Stimulated activated CD4-positive, alpha-beta T cell treated with anti-CD3 and anti-CD28 coated beads, TNF-alpha, amount 100 ng/mL, for 4 hours (primary cell): ENCODE results near the gene IQCN.
"Not testable (repeated sequence)": the region's sequence is repeated elsewhere in the genome, so short reads cannot be mapped to it uniquely, and the experiment has no call there.

Experiments
- DNase-seq, 3 experiments: peaks; one replicate each; pipeline ENCODE4 v3.0.0-alpha.2; 2020; ENCODE audit warnings: low read depth in 3 of 3

The IQCN gene

GRCh38 chr19:18209912-18210311 is 64.3 kb downstream of the IQCN start:
- DNase-seq: not testable (repeated sequence)

GRCh38 chr19:18208098-18208951 is 65.9 kb downstream of the IQCN start:
- peak in 1 of 3 experiments; percentile 23 for DNase-seq
